Measurements from ENCODE around the gene CCDC167. TPM values are rescaled to one million over a fixed set of nuclear protein-coding genes. Genes with fewer than 3 reads are reported as not detected.

The CCDC167 gene
- total RNA-seq, 1 experiment from 2014 or later: 27.8 TPM

GRCh38 chr6:37518116-37518515, 18.4 kb upstream of the CCDC167 start:
- ChIA-PET RAD21 (ENCODE audit: low non-redundant PET in 1 of 2, low total read pairs in 2 of 2, uncharacterized antibody in 2 of 2, unreplicated experiment in 2 of 2) (no interaction called here), CTCF (no interaction called here), POLR2A (no interaction called here)
- Histone ChIP-seq H3K9me2 (ENCODE audit: insufficient read depth) (no peaks in the 10 kb centered on the region), H4K20me1 (ENCODE audit: insufficient read depth) (no peaks in the 10 kb centered on the region), H3K79me2 (ENCODE audit: insufficient read depth, low read length) (no peaks in the 10 kb centered on the region), H3K4me1 (ENCODE audit: control insufficient read depth in 1 of 2, insufficient read depth in 2 of 2, low read length in 2 of 2) (0 out of 4 replicates have a peak, but pooled peaks cover 0 to 5% of the 10 kb centered on the region in 2 experiments), H3K36me3 (ENCODE audit: control insufficient read depth in 1 of 2, insufficient read depth in 2 of 2, low read length in 2 of 2) (no peaks in the 10 kb centered on the region), H2AFZ (ENCODE audit: low read depth, low read length, poor library complexity, severe bottlenecking) (no peak overlapping the region), H3K4me2 (ENCODE audit: low read length) (no peak overlapping the region), H3K9ac (ENCODE audit: low read length) (no peak overlapping the region), H3K27ac (ENCODE audit: low read depth, low read length) (no peak overlapping the region), H3K27me3 (ENCODE audit: insufficient read depth, low read length) (no peaks in the 10 kb centered on the region), H3K4me3 (replicated peaks in 1 of 2; ENCODE audit: low read depth in 1 of 2, low read length in 2 of 2) (no peak overlapping the region), H3K9me3 (ENCODE audit: control insufficient read depth in 1 of 2, insufficient read depth in 1 of 2, low read depth in 1 of 2, low read length in 2 of 2) (no peaks in the 10 kb centered on the region)
- ATAC-seq: no peak
- intact Hi-C loops (cut with micrococcal nuclease): no loop called here
- DNase-seq (ENCODE audit: low read depth, low spot score): no peak
- no TSS peak for BruUV-seq (replicated peaks)
- TF ChIP-seq JUND (IDR thresholded peaks at IDR 0.05) (no peak), CBX3 (IDR thresholded peaks at IDR 0.05; ENCODE audit: low read depth) (no peak), RAD21 (IDR thresholded peaks at IDR 0.05; ENCODE audit: low read depth) (no peak), CEBPB (IDR thresholded peaks at IDR 0.05; ENCODE audit: low read depth) (no peak), FOSL1 (IDR thresholded peaks at IDR 0.05; ENCODE audit: low read depth) (no peak), MAX (IDR thresholded peaks at IDR 0.05) (no peak), TCF7L2 (IDR thresholded peaks at IDR 0.05; ENCODE audit: borderline replicate concordance, extremely low read depth, insufficient read depth, insufficient read length) (no peak), ZFX (IDR thresholded peaks at IDR 0.05) (no peak), ATF3 (IDR thresholded peaks at IDR 0.05) (no peak), ZNF274 (IDR thresholded peaks at IDR 0.05; ENCODE audit: low read depth, low read length) (no peak)

GRCh38 chr6:37517411-37517812, 17.7 kb upstream of the CCDC167 start:
- intact Hi-C loops (cut with micrococcal nuclease): no loop called here
- CTCF ChIA-PET: no interaction called here
- POLR2A ChIA-PET: no interaction called here
- ATAC-seq: no peak
- no peaks in the 10 kb centered on the region for H3K9me3 ChIP-seq (ENCODE audit: control insufficient read depth in 1 of 2, insufficient read depth in 1 of 2, low read depth in 1 of 2, low read length in 2 of 2)
- H3K4me1 ChIP-seq (ENCODE audit: control insufficient read depth in 1 of 2, insufficient read depth in 2 of 2, low read length in 2 of 2): 0 out of 4 replicates have a peak, but pooled peaks cover 0 to 5% of the 10 kb centered on the region in 2 experiments
- no peak overlapping the region for H3K4me3 ChIP-seq (replicated peaks in 1 of 2; ENCODE audit: low read depth in 1 of 2, low read length in 2 of 2)
- H4K20me1 ChIP-seq (ENCODE audit: insufficient read depth): no peaks in the 10 kb centered on the region
- no peak for TF ChIP-seq CBX3 (IDR thresholded peaks at IDR 0.05; ENCODE audit: low read depth)
- TF ChIP-seq SRF (IDR thresholded peaks at IDR 0.05; ENCODE audit: low read depth): no peak
- TF ChIP-seq ATF3 (IDR thresholded peaks at IDR 0.05): no peak
- RAD21 ChIA-PET (ENCODE audit: low non-redundant PET in 1 of 2, low total read pairs in 2 of 2, uncharacterized antibody in 2 of 2, unreplicated experiment in 2 of 2): no interaction called here
- no peak overlapping the region for H3K9ac ChIP-seq (ENCODE audit: low read length)
- no peak overlapping the region for H3K4me2 ChIP-seq (ENCODE audit: low read length)
- DNase-seq (ENCODE audit: low read depth, low spot score): no peak
- no peak overlapping the region for H2AFZ ChIP-seq (ENCODE audit: low read depth, low read length, poor library complexity, severe bottlenecking)
- H3K9me2 ChIP-seq (ENCODE audit: insufficient read depth): no peaks in the 10 kb centered on the region
- H3K36me3 ChIP-seq (ENCODE audit: control insufficient read depth in 1 of 2, insufficient read depth in 2 of 2, low read length in 2 of 2): no peaks in the 10 kb centered on the region
- no TSS peak for BruUV-seq (replicated peaks)
- no peaks in the 10 kb centered on the region for H3K27me3 ChIP-seq (ENCODE audit: insufficient read depth, low read length)
- H3K27ac ChIP-seq (ENCODE audit: low read depth, low read length): no peak overlapping the region
- no peaks in the 10 kb centered on the region for H3K79me2 ChIP-seq (ENCODE audit: insufficient read depth, low read length)
